HG03280 (cell line): ENCODE measurements around the gene MAP2K1.
"Not testable (repeated sequence)": the region's sequence is repeated elsewhere in the genome, so short reads cannot be mapped to it uniquely, and the experiment has no call there.

Experiments
- ATAC-seq: cut with Tn5 transposase; IDR thresholded peaks from one replicate; pipeline ENCODE4 v1.9.1; 2021; ENCODE audit warnings: mild to moderate bottlenecking, moderate library complexity; ENCODE audit not compliant: unreplicated experiment

Gene MAP2K1

GRCh38 chr15:66474135-66474534, 87.4 kb downstream of the MAP2K1 start:
- no peak for ATAC-seq

DNA sequence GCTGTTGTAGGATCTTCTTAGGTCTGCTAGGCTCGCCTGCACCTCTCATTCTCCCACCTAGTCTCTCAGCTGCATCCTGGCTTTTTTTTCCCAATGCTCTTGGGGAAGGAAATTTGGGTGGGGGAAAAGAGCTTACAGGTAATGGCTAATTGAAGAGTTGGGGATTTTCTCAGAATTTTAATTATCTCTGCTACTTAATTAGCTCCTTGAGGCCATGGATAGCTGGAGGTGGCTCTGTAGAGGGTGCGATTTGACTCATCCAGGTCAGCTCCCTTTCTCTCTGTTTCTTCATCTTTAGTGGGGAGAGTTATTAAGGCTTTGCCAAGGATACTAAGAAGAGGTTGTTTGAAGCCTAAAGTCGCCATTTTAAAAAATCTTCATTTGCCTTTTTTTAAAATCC, 88.3 kb downstream of the MAP2K1 start:
- ATAC-seq: no peak

DNA sequence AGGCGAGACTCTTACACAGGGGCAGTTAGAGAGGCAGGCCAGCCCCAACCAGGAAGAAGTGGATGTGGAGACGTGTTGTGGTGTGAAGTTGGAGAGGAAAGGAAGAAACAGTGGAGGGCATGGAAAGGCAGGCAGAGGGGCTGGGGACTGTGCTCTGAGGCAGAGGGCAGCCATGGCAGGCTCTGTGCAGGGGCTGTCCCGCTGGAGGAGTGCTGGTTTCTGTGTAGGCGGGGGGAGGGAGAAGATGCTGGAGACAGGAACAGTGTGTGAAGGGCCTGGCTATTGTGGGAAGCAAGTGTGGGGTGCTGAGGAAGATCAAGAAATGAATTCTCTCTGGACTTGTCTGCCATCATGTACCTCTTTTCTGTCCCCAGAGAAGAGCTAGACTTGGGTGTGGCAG, 89.8 kb downstream of the MAP2K1 start:
- no peak for ATAC-seq

DNA sequence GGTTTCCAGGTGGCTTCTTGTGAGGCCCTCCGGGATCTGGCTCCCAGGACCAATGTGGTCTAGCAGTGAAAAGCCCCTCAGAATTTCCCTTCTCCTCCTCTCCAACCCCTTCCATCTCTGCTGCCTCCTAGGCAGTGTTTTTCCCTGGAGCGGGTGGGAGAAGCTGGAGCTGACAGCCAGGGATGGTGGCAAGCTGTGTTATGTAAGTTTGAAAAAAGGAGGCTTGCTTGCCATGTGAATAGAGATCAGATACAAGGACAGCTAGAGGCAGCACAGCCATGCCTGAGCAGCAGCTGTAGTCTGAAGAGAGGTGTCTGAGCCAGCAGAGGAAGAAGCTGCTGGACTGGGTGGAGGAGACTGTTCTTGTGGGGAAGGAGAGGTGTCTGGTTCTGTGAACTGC, 90.3 kb downstream of the MAP2K1 start:
- no peak for ATAC-seq

GRCh38 chr15:66480267-66480666, 93.6 kb downstream of the MAP2K1 start:
- no peak for ATAC-seq

DNA sequence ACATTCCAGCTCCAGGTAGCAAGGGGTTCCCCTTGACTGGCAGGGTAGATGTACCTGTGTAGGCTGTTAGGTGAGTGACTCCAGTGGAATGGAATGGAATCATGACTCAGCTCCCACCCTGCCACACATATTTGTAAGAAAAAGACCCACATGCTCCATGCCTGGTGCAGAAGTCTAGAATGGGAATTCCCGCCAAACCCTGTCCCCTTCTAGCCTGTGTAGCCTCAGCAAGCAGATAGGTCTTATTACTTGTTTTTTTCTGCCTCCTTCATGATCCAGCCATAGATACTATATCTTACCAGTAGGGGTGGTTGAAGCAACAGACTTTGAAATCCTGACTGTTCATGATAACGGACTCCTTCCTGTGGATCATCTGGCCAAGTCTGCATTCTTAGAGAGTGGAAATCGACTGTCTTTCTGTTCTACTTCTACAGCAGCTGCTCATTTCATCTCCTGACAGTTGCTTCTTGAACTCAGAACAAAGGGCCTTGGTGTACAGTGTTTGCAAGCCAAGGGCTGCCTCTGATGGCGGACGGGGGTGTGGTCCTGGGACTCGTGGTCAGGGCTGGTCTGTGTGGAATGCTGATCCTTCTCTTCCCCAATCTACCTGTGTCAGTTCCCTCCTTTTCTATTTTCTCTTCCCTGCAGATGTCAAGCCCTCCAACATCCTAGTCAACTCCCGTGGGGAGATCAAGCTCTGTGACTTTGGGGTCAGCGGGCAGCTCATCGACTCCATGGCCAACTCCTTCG, 94.6 kb downstream of the MAP2K1 start:
- ATAC-seq: no peak

DNA sequence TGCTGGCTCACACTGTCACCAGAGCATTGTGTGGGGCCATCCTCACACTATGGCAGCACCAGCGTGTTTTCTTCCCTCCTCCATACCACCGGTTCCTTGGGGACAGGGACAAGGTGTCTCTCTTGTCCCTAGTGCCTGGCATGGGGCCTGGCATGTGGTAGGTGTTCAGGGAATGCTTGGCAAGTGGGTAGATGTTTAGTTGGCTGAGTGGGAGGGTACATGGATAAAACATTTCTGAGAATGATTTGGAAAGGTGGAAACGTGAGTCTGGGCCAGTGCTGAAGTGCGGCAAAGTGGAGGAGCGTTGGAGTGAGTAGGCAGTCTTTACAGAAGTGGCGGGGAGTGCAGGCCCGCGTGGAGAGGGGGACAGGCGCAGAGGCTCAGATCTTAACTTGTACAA, 95.8 kb downstream of the MAP2K1 start:
- ATAC-seq: no peak

GRCh38 chr15:66483131-66483566, 96.4 kb downstream of the MAP2K1 start:
- ATAC-seq: no peak

DNA sequence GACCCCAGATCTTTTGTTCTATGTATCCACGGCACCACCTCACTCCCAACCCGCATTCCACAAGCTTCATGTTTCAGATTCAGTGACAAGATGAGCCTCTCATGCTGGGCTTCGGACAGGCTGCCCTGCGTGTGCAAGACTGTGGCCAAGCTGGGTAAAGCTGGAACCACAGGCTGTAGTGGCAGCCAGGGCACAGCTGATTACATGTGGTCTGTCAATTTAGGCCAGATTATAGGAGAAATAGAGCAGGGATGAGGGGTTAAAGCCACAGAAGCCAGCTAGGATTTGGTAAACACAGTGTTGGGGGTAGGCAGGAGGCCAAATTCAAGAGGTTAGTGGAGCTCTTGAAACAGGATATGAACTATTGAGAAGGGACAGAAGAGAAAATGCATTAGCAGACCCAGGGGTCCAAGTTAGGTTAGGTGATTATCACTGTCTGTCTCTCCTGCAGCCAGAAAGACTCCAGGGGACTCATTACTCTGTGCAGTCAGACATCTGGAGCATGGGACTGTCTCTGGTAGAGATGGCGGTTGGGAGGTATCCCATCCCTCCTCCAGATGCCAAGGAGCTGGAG, 97.9 kb downstream of the MAP2K1 start:
- no peak for ATAC-seq

- no peak for ATAC-seq
Observed at GRCh38 chr15:66486887-66487286, 100.2 kb downstream of the MAP2K1 start.

DNA sequence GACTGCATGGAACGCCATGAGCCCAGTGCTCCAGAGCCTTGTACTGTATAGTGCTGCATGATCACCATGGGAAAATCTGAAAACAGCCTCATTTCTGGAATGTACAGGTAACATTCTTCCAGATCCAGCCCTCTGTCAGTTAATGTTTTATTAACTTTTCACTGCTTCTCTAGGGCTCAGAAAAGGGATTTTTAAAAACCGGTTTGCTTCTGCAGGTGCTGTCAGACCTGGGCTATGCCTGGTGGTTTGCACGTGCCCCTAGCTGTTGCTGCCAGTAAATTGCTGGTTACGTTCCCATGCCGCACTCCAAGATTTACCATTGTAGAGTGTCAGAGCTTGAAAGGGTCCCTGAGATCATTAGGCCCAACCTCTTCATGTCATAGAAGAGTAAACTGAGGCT, 101.8 kb downstream of the MAP2K1 start:
- no peak for ATAC-seq

GRCh38 chr15:66489179-66489791, 102.6 kb downstream of the MAP2K1 start:
- no peak for ATAC-seq

GRCh38 chr15:66491846-66492245, 105.1 kb downstream of the MAP2K1 start:
- ATAC-seq: no peak

DNA sequence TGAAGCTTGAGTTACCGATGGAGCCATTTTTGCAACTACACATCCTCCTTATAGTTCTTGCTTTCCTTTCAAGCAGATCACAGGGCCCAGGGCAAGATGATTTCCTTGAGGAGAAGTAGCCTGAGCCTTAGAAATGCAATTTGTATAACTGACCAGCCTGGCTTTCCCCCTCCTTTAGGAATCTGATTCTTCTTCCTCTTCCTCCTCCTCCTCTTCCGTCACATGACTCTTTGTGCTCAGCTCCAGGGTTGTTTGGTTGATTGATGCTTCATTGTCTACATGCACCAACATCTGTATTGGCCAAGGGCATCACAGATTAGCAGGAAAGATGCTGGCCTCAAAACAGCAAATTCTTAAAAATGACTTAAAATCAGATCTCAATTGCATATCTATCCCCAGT, 107.5 kb downstream of the MAP2K1 start:
- ATAC-seq: no peak

GRCh38 chr15:66496951-66497501, 110.3 kb downstream of the MAP2K1 start:
- ATAC-seq: peak; percentile 10

DNA sequence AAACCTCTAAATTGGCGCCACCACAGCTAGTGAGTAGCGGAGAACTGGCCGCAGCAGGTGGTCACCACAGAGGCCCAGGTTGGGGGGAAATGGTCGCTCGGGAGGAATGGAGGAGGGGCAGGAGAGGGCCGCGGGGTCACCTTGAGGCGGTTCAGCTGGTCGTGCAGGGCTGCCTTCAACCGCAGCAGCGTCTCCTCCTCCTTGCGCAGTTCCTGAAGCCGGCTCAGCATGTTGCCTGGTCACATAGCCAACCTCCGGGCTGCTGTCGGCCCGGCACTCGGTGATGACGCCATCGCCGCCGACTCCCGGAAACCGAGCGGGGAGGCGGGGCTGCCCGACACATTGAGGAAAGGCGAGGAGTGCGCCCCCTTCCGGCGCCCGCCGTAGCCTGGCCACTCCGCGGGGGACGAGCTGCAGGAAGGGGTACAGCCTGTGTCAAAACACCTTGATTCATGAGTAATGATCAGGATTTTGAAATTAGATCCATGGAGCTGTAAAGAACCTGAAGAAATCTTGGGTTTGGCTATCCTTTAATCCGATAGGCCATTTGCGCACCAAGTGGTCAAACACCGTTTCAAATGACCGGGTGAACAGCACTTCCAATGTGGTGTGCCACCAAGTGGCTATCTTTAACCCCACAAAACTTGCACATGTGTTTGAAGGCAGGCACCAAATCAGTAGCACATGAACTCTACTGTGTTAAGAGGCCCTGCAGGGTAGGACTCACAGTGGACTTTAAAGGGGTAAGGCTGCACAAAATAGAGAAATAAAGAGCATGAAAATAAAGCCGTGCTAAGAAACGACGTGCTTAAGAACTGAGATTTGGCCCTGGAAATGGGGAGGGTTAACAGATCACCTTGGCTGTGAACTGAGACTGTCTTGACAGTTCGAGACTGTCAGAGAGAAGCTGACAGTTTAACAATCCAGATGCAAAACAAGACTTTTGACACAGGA, 111.1 kb downstream of the MAP2K1 start, which contains the start of gene SNAPC5:
Gene SNAPC5 (minus strand): TSS at position 261 of the 954 bp plus-strand sequence. CDS start 31 bp downstream, at position 230.
- ATAC-seq: peak; percentile 83

DNA sequence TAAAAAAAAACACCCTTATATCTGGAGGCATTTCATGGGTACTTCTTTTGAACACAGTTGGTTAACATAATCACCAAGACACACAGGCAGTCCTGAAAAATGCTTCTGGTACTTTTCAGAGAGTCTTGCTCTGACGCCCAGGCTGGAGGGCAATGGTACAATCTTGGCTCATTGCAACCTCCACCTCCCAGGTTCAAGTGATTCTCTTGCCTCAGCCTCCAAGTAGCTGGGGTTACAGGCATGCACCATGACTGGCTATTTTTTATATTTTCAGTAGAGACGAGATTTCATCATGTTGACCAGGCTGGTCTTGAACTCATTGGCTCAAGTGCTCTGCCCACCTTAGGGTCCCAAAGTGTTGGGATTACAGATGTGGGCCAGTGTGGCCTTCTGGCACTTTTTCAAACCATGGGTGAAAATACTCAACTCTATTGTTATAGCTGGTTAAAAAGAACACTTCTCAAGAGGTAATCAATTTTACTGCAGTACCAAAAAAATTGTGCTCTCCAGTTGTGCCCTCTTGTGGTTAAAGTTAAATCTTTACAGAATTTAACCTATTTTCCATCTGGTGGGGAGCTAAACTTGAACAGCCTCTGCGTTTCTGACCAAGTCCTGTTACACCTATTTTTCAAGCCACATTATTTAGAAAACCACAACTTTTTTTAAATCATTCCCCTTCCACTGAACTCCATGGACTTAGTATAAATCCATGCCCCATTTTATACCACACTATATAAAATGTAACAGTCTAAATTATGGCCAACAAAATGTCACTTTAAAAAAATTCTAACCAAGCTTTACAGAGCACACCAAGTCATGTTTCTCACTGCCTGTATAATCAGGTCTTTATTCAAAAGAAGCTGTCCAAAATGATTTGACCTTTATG, 112.0 kb downstream of the MAP2K1 start:
- no peak for ATAC-seq

DNA sequence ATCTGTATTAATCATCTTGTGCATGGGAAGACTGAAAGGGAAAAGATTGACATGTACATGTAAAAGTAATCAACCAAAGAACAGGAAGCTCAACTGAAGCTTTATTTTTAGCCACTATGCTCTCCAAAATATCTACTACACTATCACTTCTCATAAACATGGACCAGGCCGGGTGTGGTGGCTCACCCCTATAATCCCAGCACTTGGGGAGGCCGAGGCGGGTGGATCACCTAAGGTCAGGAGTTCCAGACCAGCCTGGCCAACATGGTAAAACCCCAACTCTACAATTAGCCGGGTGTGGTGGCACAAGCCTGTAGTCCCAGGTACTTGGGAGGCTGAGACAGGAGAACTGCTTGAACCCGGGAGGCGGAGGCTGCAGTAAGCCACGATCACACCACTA, 113.6 kb downstream of the MAP2K1 start:
- ATAC-seq: not testable (repeated sequence)

- no peak for ATAC-seq
Observed at GRCh38 chr15:66502491-66502890, 115.8 kb downstream of the MAP2K1 start.
